Prostate gland (tissue), 2 donors: ENCODE measurements around the gene CHCHD3. TPM values are rescaled to one million over a fixed set of nuclear protein-coding genes. Genes with fewer than 3 reads are reported as not detected.

Experiments used
- DNase-seq: peaks from one replicate; pipeline ENCODE4 v3.0.0-alpha.2; 2019; ENCODE audit warnings: low spot score
- H3K27ac ChIP-seq, 2 donors: fragments of 200-600 bp; sonication (generic); 2 replicates each; pipeline ENCODE4 v1.5.1; 2017 to 2019
- H3K27me3 ChIP-seq: fragments of 200-600 bp; sonication (generic); replicated peaks from 2 replicates; pipeline ENCODE4 v1.5.1; 2019; ENCODE audit not compliant: insufficient read depth
- H3K36me3 ChIP-seq, 2 donors: fragments of 200-600 bp; sonication (generic); 1 replicate in 1 of 2; 2 replicates in 1 of 2; pipeline versions ENCODE4 v1.5.1 to v1.8.1; 2017 to 2019
- H3K4me1 ChIP-seq: fragments of 200-600 bp; sonication (generic); replicated peaks from 2 replicates; pipeline ENCODE4 v1.5.1; 2019
- H3K4me3 ChIP-seq, 2 donors: fragments of 200-600 bp; sonication (generic); 2 replicates each; pipeline ENCODE4 v1.5.1; 2017 to 2019
- H3K9me3 ChIP-seq: fragments of 200-600 bp; sonication (generic); 2 replicates; pipeline ENCODE4 v1.5.1; 2017
- CTCF ChIP-seq, 4 experiments: fragments of 200-600 bp in 2 of 4; fragments of 450-650 bp in 2 of 4; sonication (generic) in 2 of 4; IDR thresholded peaks; 1 replicate in 3 of 4; 2 replicates in 1 of 4; pipeline ENCODE4 v1.5.1; 2016 to 2019; ENCODE audit warnings: antibody characterized with exemption in 4 of 4, mild to moderate bottlenecking in 2 of 4, moderate library complexity in 2 of 4
- POLR2A ChIP-seq: fragments of 450-650 bp; IDR thresholded peaks from one replicate; pipeline ENCODE4 v1.6.1; 2016; ENCODE audit warnings: antibody characterized with exemption, mild to moderate bottlenecking
- POLR2AphosphoS5 ChIP-seq: sonication (generic); formaldehyde crosslinking; IDR thresholded peaks from one replicate; pipeline ENCODE4 v1.6.1; 2017; ENCODE audit warnings: antibody characterized with exemption
- WGBS: methylation state at CpG from one replicate; pipeline ENCODE4 v1.1.5; 2018; 5-methylcytosine and 5-hydroxymethylcytosine counted together
- intact Hi-C: fragments of 100-400 bp; cut with DNase I; formaldehyde crosslinking; loops from one replicate; pipeline ENCODE4 v1.14.2; 2022
- total RNA-seq, 2 donors: library from RNA; depleted of rRNA; stranded (reverse); fragments of >200 nt; gene quantifications; one replicate each; pipeline ENCODE4 v1.1.0, GENCODE V29; 2016

The CHCHD3 gene
- total RNA-seq, 2 donors from 2014 or later, result 33.2 to 40.9 TPM

GRCh38 chr7:132755538-132756483, 326.1 kb downstream of the CHCHD3 start:
- no peaks in the 10 kb centered on the region for H3K36me3 ChIP-seq
- H3K27ac ChIP-seq, result no peak overlapping the region
- H3K9me3 ChIP-seq, result no peaks in the 10 kb centered on the region
- no peak for DNase-seq
- H3K4me3 ChIP-seq, result no peak overlapping the region
- intact Hi-C loops, result no loop called here
- no peaks in the 10 kb centered on the region for H3K27me3 ChIP-seq
- TF ChIP-seq CTCF (IDR thresholded peaks at IDR 0.05) (no peak), POLR2A (no peak), POLR2AphosphoS5 (no peak)
- 82% methylated on average over 5 of the region's 5 CpGs for WGBS
- H3K4me1 ChIP-seq, result no peaks in the 10 kb centered on the region

GRCh38 chr7:132752431-132752830, 329.5 kb downstream of the CHCHD3 start:
- H3K4me1 ChIP-seq, result no peaks in the 10 kb centered on the region
- no peak overlapping the region for H3K4me3 ChIP-seq
- no peaks in the 10 kb centered on the region for H3K9me3 ChIP-seq
- TF ChIP-seq CTCF (IDR thresholded peaks at IDR 0.05) (no peak), POLR2AphosphoS5 (no peak), POLR2A (no peak)
- intact Hi-C loops, result no loop called here
- H3K36me3 ChIP-seq, result no peaks in the 10 kb centered on the region
- 64% methylated on average over 2 of the region's 2 CpGs for WGBS
- no peak overlapping the region for H3K27ac ChIP-seq
- no peaks in the 10 kb centered on the region for H3K27me3 ChIP-seq
- no peak for DNase-seq

GRCh38 chr7:132751244-132751647, 330.6 kb downstream of the CHCHD3 start:
- 75% methylated on average over 8 of the region's 8 CpGs for WGBS
- TF ChIP-seq POLR2AphosphoS5, result no peak
- no peak for TF ChIP-seq CTCF (IDR thresholded peaks at IDR 0.05)
- TF ChIP-seq POLR2A, result no peak
- Histone ChIP-seq H3K27ac (no peak overlapping the region), H3K27me3 (no peaks in the 10 kb centered on the region), H3K36me3 (no peaks in the 10 kb centered on the region), H3K4me1 (no peaks in the 10 kb centered on the region), H3K4me3 (no peak overlapping the region), H3K9me3 (no peaks in the 10 kb centered on the region)
- intact Hi-C loops, result no loop called here
- DNase-seq, result no peak

GRCh38 chr7:132750530-132751217, 331.2 kb downstream of the CHCHD3 start:
- H3K27me3 ChIP-seq, result no peaks in the 10 kb centered on the region
- H3K9me3 ChIP-seq, result no peaks in the 10 kb centered on the region
- no peaks in the 10 kb centered on the region for H3K36me3 ChIP-seq
- intact Hi-C loops, result no loop called here
- DNase-seq, result no peak
- no peak overlapping the region for H3K4me3 ChIP-seq
- no peak overlapping the region for H3K27ac ChIP-seq
- no peak for TF ChIP-seq POLR2A
- TF ChIP-seq POLR2AphosphoS5, result no peak
- no peak for TF ChIP-seq CTCF (IDR thresholded peaks at IDR 0.05)
- no peaks in the 10 kb centered on the region for H3K4me1 ChIP-seq
- 71% methylated on average over 11 of the region's 11 CpGs for WGBS
